HepG2 (cell line): ENCODE data around the gene GLI3. TPM values are rescaled to one million over a fixed set of nuclear protein-coding genes. Genes with fewer than 3 reads are reported as not detected.

Source experiments
- AKAP8 ChIP-seq: sonication (generic); formaldehyde crosslinking; IDR thresholded peaks from 2 replicates; pipeline ENCODE4 v1.5.1; 2020; ENCODE audit warnings: mild to moderate bottlenecking, missing genetic modification reagents
- ASH2L ChIP-seq: fragments of 300-600, 200-600 bp; sonication (generic); IDR thresholded peaks from 2 replicates; pipeline ENCODE4 v1.7.0; 2017; ENCODE audit warnings: low read depth, mild to moderate bottlenecking, moderate library complexity, mixed read lengths, low read length; ENCODE audit not compliant: insufficient read length
- CBX1 ChIP-seq: IDR thresholded peaks from one replicate; pipeline ENCODE4 v1.6.1; 2016; ENCODE audit warnings: antibody characterized with exemption, low read depth
- EZH2 ChIP-seq: conservative IDR thresholded peaks from 2 replicates; pipeline ENCODE4 v1.6.1; 2012; ENCODE audit warnings: mild to moderate bottlenecking, low read depth, low read length, moderate library complexity
- KLF11 ChIP-seq: IDR thresholded peaks from 2 replicates; pipeline ENCODE4 v1.6.1; 2016; ENCODE audit warnings: missing compliant biosample characterization
- PCBP1 ChIP-seq: fragments of 200-400 bp; formaldehyde crosslinking; IDR thresholded peaks from 2 replicates; pipeline ENCODE4 v1.6.1; 2017; ENCODE audit warnings: mild to moderate bottlenecking, low read depth, low read length, borderline replicate concordance
- RAD21 ChIP-seq: fragments of 450-650 bp; formaldehyde crosslinking; IDR thresholded peaks from 2 replicates; pipeline ENCODE4 v1.5.0; 2020; ENCODE audit warnings: mild to moderate bottlenecking
- SALL1 ChIP-seq: sonication (generic); formaldehyde crosslinking; IDR thresholded peaks from 2 replicates; pipeline ENCODE4 v1.8.0; 2022; ENCODE audit warnings: mild to moderate bottlenecking, missing genetic modification reagents
- STAT5B ChIP-seq: sonication (generic); formaldehyde crosslinking; IDR thresholded peaks from 2 replicates; pipeline ENCODE4 v1.4.0; 2020; ENCODE audit warnings: missing genetic modification reagents
- TMF1 ChIP-seq: sonication (generic); formaldehyde crosslinking; IDR thresholded peaks from 2 replicates; pipeline ENCODE4 v1.8.1; 2022; ENCODE audit warnings: low read depth, missing genetic modification reagents
- TSC22D2 ChIP-seq: sonication (generic); formaldehyde crosslinking; IDR thresholded peaks from 2 replicates; pipeline ENCODE4 v1.5.1; 2020; ENCODE audit warnings: missing genetic modification reagents, mild to moderate bottlenecking, borderline replicate concordance
- ZFX ChIP-seq: sonication (generic); formaldehyde crosslinking; IDR thresholded peaks from 2 replicates; pipeline ENCODE4 v1.4.0; 2020; ENCODE audit warnings: mild to moderate bottlenecking, low read depth, missing genetic modification reagents, moderate library complexity
- ZNF121 ChIP-seq: sonication (generic); formaldehyde crosslinking; IDR thresholded peaks from 2 replicates; pipeline ENCODE4 v1.5.0; 2020; ENCODE audit warnings: mild to moderate bottlenecking, missing genetic modification reagents
- ZNF501 ChIP-seq: sonication (generic); formaldehyde crosslinking; IDR thresholded peaks from 2 replicates; pipeline ENCODE4 v1.5.1; 2020; ENCODE audit warnings: mild to moderate bottlenecking, moderate library complexity, missing genetic modification reagents
- ZNF567 ChIP-seq: sonication (generic); formaldehyde crosslinking; IDR thresholded peaks from 2 replicates; pipeline ENCODE4 v1.8.1; 2023; ENCODE audit warnings: mild to moderate bottlenecking, missing genetic modification reagents, borderline replicate concordance
- ZNF569 ChIP-seq: sonication (generic); formaldehyde crosslinking; IDR thresholded peaks from 2 replicates; pipeline ENCODE4 v1.5.0; 2020; ENCODE audit warnings: mild to moderate bottlenecking, missing genetic modification reagents, moderate library complexity, borderline replicate concordance
- ZNF879 ChIP-seq: sonication (generic); formaldehyde crosslinking; IDR thresholded peaks from 2 replicates; pipeline ENCODE4 v1.8.1; 2023; ENCODE audit warnings: missing genetic modification reagents
- ZSCAN21 ChIP-seq: sonication (generic); formaldehyde crosslinking; IDR thresholded peaks from 2 replicates; pipeline ENCODE4 v1.8.0; 2022; ENCODE audit warnings: mild to moderate bottlenecking, missing genetic modification reagents, moderate library complexity, borderline replicate concordance
- ZSCAN31 ChIP-seq: sonication (generic); formaldehyde crosslinking; IDR thresholded peaks from 2 replicates; pipeline ENCODE4 v1.5.0; 2020; ENCODE audit warnings: low read depth, mild to moderate bottlenecking, missing genetic modification reagents
- polyA plus RNA-seq, 8 experiments: library from polyadenylated mRNA; depleted of rRNA in 3 of 8; stranded (reverse) in 7 of 8; unstranded in 1 of 8; fragments of >200 nt; fragmentation: Illumina TruSeq in 4 of 8; extraction: Trizol in 4 of 8; gene quantifications; 2 replicates each; pipeline versions ENCODE4 v1.2.1 to v1.2.3, GENCODE V29; 2011 to 2016; ENCODE audit warnings: low read depth in 4 of 8, missing spikeins in 1 of 8, mixed read lengths in 1 of 8; ENCODE audit not compliant: insufficient read depth in 1 of 8
- total RNA-seq, 5 experiments: library from RNA; depleted of rRNA; stranded (reverse); fragments of >200 nt; fragmentation: Illumina TruSeq; extraction: Trizol; gene quantifications; 2 replicates each; pipeline ENCODE4 v1.2.3, GENCODE V29; 2016; ENCODE audit warnings: low read depth in 1 of 5
- TF ChIP-seq, protein P1 (sequence below): sonication (generic); formaldehyde crosslinking; IDR thresholded peaks from 2 replicates; pipeline ENCODE4 v1.5.1; 2020; ENCODE audit warnings: mild to moderate bottlenecking, missing genetic modification reagents, moderate library complexity
- TF ChIP-seq, protein P2 (sequence below): sonication (generic); formaldehyde crosslinking; IDR thresholded peaks from 2 replicates; pipeline ENCODE4; 2020; ENCODE audit warnings: missing genetic modification reagents, mild to moderate bottlenecking, borderline replicate concordance
- TF ChIP-seq, protein P3 (sequence below): sonication (generic); formaldehyde crosslinking; IDR thresholded peaks from 2 replicates; pipeline ENCODE4 v1.5.0; 2020; ENCODE audit warnings: missing genetic modification reagents
- TF ChIP-seq, protein P4 (sequence below): sonication (generic); formaldehyde crosslinking; IDR thresholded peaks from 2 replicates; pipeline ENCODE4 v1.5.0; 2020; ENCODE audit warnings: missing genetic modification reagents, mild to moderate bottlenecking, borderline replicate concordance

The GLI3 gene
- total and polyA plus RNA-seq, 2 of the 13 experiments (the other 11 are each of a cell fraction or from before 2014, with no cell fraction given) = not detected

DNA sequence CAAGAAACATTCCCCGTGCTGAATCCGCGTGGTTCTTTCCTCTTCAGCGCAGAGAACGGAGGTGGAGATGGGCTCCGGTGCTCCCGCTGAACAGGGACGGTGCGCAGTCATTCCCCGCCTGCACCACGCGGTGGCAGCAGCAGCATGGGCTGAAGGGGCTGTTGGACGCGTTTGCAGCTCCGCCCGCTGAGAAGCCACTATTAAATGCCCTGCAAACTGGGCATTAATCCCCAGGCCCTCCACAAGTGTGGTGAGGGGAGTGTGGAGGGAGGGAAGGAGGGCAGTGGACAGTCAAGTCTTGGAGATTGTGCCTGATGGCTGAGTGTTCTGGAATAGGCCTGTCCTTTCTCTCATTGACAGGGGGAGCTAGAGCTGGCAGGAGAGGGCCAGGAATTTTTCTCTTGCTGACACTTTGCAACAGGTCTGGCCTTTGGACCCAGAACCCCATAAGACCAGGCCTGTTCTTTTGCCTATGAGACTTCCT lies 293.9 kb downstream of the GLI3 start (continued):
- TF ChIP-seq, protein P1, sequence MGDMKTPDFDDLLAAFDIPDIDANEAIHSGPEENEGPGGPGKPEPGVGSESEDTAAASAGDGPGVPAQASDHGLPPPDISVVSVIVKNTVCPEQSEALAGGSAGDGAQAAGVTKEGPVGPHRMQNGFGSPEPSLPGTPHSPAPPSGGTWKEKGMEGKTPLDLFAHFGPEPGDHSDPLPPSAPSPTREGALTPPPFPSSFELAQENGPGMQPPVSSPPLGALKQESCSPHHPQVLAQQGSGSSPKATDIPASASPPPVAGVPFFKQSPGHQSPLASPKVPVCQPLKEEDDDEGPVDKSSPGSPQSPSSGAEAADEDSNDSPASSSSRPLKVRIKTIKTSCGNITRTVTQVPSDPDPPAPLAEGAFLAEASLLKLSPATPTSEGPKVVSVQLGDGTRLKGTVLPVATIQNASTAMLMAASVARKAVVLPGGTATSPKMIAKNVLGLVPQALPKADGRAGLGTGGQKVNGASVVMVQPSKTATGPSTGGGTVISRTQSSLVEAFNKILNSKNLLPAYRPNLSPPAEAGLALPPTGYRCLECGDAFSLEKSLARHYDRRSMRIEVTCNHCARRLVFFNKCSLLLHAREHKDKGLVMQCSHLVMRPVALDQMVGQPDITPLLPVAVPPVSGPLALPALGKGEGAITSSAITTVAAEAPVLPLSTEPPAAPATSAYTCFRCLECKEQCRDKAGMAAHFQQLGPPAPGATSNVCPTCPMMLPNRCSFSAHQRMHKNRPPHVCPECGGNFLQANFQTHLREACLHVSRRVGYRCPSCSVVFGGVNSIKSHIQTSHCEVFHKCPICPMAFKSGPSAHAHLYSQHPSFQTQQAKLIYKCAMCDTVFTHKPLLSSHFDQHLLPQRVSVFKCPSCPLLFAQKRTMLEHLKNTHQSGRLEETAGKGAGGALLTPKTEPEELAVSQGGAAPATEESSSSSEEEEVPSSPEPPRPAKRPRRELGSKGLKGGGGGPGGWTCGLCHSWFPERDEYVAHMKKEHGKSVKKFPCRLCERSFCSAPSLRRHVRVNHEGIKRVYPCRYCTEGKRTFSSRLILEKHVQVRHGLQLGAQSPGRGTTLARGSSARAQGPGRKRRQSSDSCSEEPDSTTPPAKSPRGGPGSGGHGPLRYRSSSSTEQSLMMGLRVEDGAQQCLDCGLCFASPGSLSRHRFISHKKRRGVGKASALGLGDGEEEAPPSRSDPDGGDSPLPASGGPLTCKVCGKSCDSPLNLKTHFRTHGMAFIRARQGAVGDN (CRISPR knock-in tag) = peak; percentile 53; the same call in 1 of the 2 replicates
- TF ChIP-seq PCBP1 = no peak
- TF ChIP-seq ZSCAN21 (CRISPR knock-in tag) = no peak
- TF ChIP-seq TSC22D2 (CRISPR knock-in tag) = peak; percentile 42; the same call in 1 of the 2 replicates
- TF ChIP-seq TMF1 (CRISPR knock-in tag) = no peak
- TF ChIP-seq, protein P2, sequence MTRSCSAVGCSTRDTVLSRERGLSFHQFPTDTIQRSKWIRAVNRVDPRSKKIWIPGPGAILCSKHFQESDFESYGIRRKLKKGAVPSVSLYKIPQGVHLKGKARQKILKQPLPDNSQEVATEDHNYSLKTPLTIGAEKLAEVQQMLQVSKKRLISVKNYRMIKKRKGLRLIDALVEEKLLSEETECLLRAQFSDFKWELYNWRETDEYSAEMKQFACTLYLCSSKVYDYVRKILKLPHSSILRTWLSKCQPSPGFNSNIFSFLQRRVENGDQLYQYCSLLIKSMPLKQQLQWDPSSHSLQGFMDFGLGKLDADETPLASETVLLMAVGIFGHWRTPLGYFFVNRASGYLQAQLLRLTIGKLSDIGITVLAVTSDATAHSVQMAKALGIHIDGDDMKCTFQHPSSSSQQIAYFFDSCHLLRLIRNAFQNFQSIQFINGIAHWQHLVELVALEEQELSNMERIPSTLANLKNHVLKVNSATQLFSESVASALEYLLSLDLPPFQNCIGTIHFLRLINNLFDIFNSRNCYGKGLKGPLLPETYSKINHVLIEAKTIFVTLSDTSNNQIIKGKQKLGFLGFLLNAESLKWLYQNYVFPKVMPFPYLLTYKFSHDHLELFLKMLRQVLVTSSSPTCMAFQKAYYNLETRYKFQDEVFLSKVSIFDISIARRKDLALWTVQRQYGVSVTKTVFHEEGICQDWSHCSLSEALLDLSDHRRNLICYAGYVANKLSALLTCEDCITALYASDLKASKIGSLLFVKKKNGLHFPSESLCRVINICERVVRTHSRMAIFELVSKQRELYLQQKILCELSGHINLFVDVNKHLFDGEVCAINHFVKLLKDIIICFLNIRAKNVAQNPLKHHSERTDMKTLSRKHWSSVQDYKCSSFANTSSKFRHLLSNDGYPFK (CRISPR knock-in tag) = no peak
- no peak for TF ChIP-seq KLF11 (CRISPR knock-in tag)
- TF ChIP-seq ASH2L = peak; percentile 28
- TF ChIP-seq ZNF567 (CRISPR knock-in tag) = no peak
- peak; percentile 42 for TF ChIP-seq CBX1
- no peak for TF ChIP-seq AKAP8
- no peak for TF ChIP-seq ZNF569 (CRISPR knock-in tag)
- TF ChIP-seq ZNF121 (CRISPR knock-in tag) = no peak
- no peak for TF ChIP-seq EZH2
- TF ChIP-seq ZNF879 = no peak
- peak; percentile 73; the same call in 1 of the 2 replicates for TF ChIP-seq ZNF501 (CRISPR knock-in tag)
- no peak for TF ChIP-seq STAT5B (CRISPR knock-in tag)
- peak; percentile 88 for TF ChIP-seq RAD21 (CRISPR knock-in tag)
- TF ChIP-seq ZSCAN31 (CRISPR knock-in tag) = no peak
- peak; percentile 45; the same call in 1 of the 2 replicates for TF ChIP-seq SALL1 (CRISPR knock-in tag)
- TF ChIP-seq ZFX (CRISPR knock-in tag) = peak; percentile 49; the same call in 1 of the 2 replicates
- TF ChIP-seq, protein P3, sequence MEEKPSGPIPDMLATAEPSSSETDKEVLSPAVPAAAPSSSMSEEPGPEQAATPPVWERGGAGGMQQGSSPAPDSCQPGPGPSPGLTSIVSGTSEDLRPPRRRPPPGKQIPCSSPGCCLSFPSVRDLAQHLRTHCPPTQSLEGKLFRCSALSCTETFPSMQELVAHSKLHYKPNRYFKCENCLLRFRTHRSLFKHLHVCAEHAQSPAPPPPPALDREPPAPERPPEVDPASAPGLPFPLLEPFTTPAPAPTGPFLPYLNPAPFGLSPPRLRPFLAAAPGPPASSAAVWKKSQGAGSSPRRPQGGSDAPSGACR = no peak
- TF ChIP-seq, protein P4, sequence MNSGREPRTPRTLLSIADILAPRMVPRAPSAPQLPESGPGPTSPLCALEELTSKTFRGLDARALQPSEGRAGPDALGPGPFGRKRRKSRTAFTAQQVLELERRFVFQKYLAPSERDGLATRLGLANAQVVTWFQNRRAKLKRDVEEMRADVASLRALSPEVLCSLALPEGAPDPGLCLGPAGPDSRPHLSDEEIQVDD (CRISPR knock-in tag) = 0 out of 2 replicates have a peak, but pooled peaks have one; percentile 50
